ENCODE results near the gene VPS4A.

DNA sequence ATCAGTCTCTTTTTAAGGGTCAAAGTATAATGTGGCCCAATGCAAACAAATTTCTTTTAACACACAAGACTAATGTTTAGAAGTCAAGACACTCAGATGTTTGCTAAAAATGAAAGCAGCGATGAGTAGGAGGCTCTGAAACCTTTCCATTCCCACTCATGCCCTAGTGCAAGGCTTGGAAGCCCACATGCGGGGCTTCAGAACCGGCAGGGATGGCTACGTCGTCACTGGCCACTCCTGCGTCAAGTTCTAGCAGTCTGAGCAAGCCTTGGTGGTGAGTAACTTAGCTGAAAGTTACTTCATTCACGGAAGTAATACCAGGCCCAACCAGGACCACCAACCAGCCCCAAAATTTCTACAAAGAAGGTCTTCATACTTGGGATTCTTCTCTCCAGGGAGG lies 55.3 kb downstream of the VPS4A start:
- TF ChIP-seq TAF1 (IDR thresholded peaks at IDR 0.05; ENCODE audit: low read depth) = no peak
- TF ChIP-seq, protein P1, sequence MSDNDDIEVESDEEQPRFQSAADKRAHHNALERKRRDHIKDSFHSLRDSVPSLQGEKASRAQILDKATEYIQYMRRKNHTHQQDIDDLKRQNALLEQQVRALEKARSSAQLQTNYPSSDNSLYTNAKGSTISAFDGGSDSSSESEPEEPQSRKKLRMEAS (IDR thresholded peaks at IDR 0.05) = no peak
- no peak for TF ChIP-seq EP300 (IDR thresholded peaks at IDR 0.05; ENCODE audit: borderline replicate concordance)
- TF ChIP-seq FOXM1 (IDR thresholded peaks at IDR 0.05; ENCODE audit: borderline replicate concordance, low read depth) = no peak
- TF ChIP-seq, protein P2, sequence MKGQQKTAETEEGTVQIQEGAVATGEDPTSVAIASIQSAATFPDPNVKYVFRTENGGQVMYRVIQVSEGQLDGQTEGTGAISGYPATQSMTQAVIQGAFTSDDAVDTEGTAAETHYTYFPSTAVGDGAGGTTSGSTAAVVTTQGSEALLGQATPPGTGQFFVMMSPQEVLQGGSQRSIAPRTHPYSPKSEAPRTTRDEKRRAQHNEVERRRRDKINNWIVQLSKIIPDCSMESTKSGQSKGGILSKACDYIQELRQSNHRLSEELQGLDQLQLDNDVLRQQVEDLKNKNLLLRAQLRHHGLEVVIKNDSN (IDR thresholded peaks at IDR 0.05) = no peak
- no peak for TF ChIP-seq YY1 (IDR thresholded peaks at IDR 0.05; ENCODE audit: low read depth)
- no peak for TF ChIP-seq CEBPB (IDR thresholded peaks at IDR 0.05)
